GM12878 (cell line): ENCODE measurements around the gene MAIP1. TPM values are rescaled to one million over a fixed set of nuclear protein-coding genes. Genes with fewer than 3 reads are reported as not detected.

ENCODE experiments used
- ATF7 ChIP-seq: fragments of 450-650 bp; IDR thresholded peaks from 2 replicates; pipeline ENCODE4 v1.6.1; 2016; ENCODE audit warnings: low read depth, mild to moderate bottlenecking
- CHD4 ChIP-seq: fragments of 200-600 bp; sonication (generic); IDR thresholded peaks from 2 replicates; pipeline ENCODE4 v1.6.1; 2016; ENCODE audit warnings: mild to moderate bottlenecking
- EP300 ChIP-seq, 2 experiments: fragments of 150-350 bp in 1 of 2; IDR thresholded peaks; 2 replicates each; pipeline ENCODE4 v1.6.1; 2011 to 2012; ENCODE audit warnings: low read depth in 2 of 2, low read length in 2 of 2, borderline replicate concordance in 1 of 2, improper control_type of control experiment in 1 of 2, inconsistent platforms in 1 of 2; ENCODE audit not compliant: control insufficient read depth in 1 of 2
- FOS ChIP-seq: IDR thresholded peaks from 3 replicates; pipeline ENCODE4 v1.6.1; 2011; ENCODE audit warnings: borderline replicate concordance; ENCODE audit not compliant: insufficient read length; ENCODE audit errors: extremely low read depth
- FOXK2 ChIP-seq: fragments of 450-650 bp; IDR thresholded peaks from 2 replicates; pipeline ENCODE4 v1.6.1; 2017; ENCODE audit warnings: mild to moderate bottlenecking, moderate library complexity
- HDGF ChIP-seq: fragments of 450-650 bp; IDR thresholded peaks from 2 replicates; pipeline ENCODE4 v1.6.1; 2016; ENCODE audit warnings: antibody characterized with exemption
- KAT2A ChIP-seq: conservative IDR thresholded peaks from 2 replicates; pipeline ENCODE4 v1.6.1; 2011; ENCODE audit warnings: low read depth, low read length; ENCODE audit not compliant: control insufficient read depth
- MEF2A ChIP-seq: IDR thresholded peaks from 2 replicates; pipeline ENCODE4 v1.6.1; 2011; ENCODE audit warnings: low read depth, mild to moderate bottlenecking, low read length, moderate library complexity; ENCODE audit not compliant: insufficient read depth
- MTA3 ChIP-seq: IDR thresholded peaks from 2 replicates; pipeline ENCODE4 v1.6.1; 2012; ENCODE audit warnings: low read length, inconsistent platforms, borderline replicate concordance
- NFIC ChIP-seq: IDR thresholded peaks from 2 replicates; pipeline ENCODE4 v1.6.1; 2012; ENCODE audit warnings: low read depth, mild to moderate bottlenecking, inconsistent platforms, low read length, moderate library complexity
- NRF1 ChIP-seq: conservative IDR thresholded peaks from 2 replicates; pipeline ENCODE4 v1.6.1; 2011; ENCODE audit warnings: mild to moderate bottlenecking, low read depth, low read length, improper control_type of control experiment
- PML ChIP-seq: IDR thresholded peaks from 2 replicates; pipeline ENCODE4 v1.6.1; 2012; ENCODE audit warnings: low read length, inconsistent platforms
- RAD51 ChIP-seq: fragments of 450-650 bp; IDR thresholded peaks from 2 replicates; pipeline ENCODE4 v1.6.1; 2016; ENCODE audit warnings: moderate library complexity, mild to moderate bottlenecking, inconsistent platforms
- RFX5 ChIP-seq: IDR thresholded peaks from 2 replicates; pipeline ENCODE4 v1.6.1; 2011; ENCODE audit warnings: low read depth, low read length, improper control_type of control experiment
- SREBF1 ChIP-seq: IDR thresholded peaks from 2 replicates; pipeline ENCODE4 v1.6.1; 2012; ENCODE audit warnings: mild to moderate bottlenecking, low read length
- TARDBP ChIP-seq: IDR thresholded peaks from 2 replicates; pipeline ENCODE4 v1.6.1; 2016; ENCODE audit warnings: borderline replicate concordance
- TBL1XR1 ChIP-seq: IDR thresholded peaks from 2 replicates; pipeline ENCODE4 v1.6.1; 2012; ENCODE audit warnings: low read depth, low read length, improper control_type of control experiment
- TCF12 ChIP-seq: IDR thresholded peaks from 2 replicates; pipeline ENCODE4 v1.6.1; 2011; ENCODE audit warnings: low read depth, mild to moderate bottlenecking, low read length
- ZNF274 ChIP-seq: IDR thresholded peaks from one replicate; pipeline ENCODE4 v1.8.0; 2011; ENCODE audit not compliant: insufficient read length, insufficient read depth
- ZNF384 ChIP-seq: IDR thresholded peaks from 2 replicates; pipeline ENCODE4 v1.6.1; 2012; ENCODE audit warnings: low read depth, mild to moderate bottlenecking, low read length, improper control_type of control experiment, borderline replicate concordance
- polyA plus RNA-seq, 11 experiments: library from polyadenylated mRNA; depleted of rRNA in 4 of 11; unstranded in 6 of 11; stranded (reverse) in 5 of 11; fragments of >200 nt; fragmentation: Nextera tagmentation in 4 of 11; fragmentation: Illumina TruSeq in 1 of 11; extraction: Ambion mirVana in 4 of 11; extraction: Trizol in 1 of 11; gene quantifications; 1 replicate in 1 of 11; 2 replicates in 10 of 11; pipeline versions ENCODE4 v1.2.1 to v1.2.3, GENCODE V29; 2011 to 2016; ENCODE audit warnings: inconsistent platforms in 2 of 11, missing spikeins in 2 of 11, low read depth in 1 of 11
- total RNA-seq, 4 experiments: library from RNA; depleted of rRNA in 3 of 4; stranded (reverse); fragments of >200 nt in 3 of 4; fragmentation: Illumina TruSeq in 1 of 4; extraction: Trizol in 1 of 4; gene quantifications; 2 replicates each; pipeline versions ENCODE4 v1.2.1 to v1.2.3, GENCODE V29; 2013 to 2021
- TF ChIP-seq, protein P1 (sequence below): IDR thresholded peaks from 2 replicates; pipeline ENCODE4 v1.6.1; 2011; ENCODE audit warnings: low read depth, low read length, improper control_type of control experiment, borderline replicate concordance
- TF ChIP-seq, protein P2 (sequence below): fragments of 450-650 bp; IDR thresholded peaks from 2 replicates; pipeline ENCODE4 v1.6.1; 2016; ENCODE audit warnings: mild to moderate bottlenecking
- TF ChIP-seq, protein P3 (sequence below): fragments of 150-350 bp; IDR thresholded peaks from 2 replicates; pipeline ENCODE4 v1.6.1; 2016; ENCODE audit warnings: low read depth, low read length

The MAIP1 gene
- total and polyA plus RNA-seq, 10 of the 15 experiments (the other 5 are each of a cell fraction or from before 2014, with no cell fraction given), result 5.4 to 41.4 (median 25.4) TPM

DNA sequence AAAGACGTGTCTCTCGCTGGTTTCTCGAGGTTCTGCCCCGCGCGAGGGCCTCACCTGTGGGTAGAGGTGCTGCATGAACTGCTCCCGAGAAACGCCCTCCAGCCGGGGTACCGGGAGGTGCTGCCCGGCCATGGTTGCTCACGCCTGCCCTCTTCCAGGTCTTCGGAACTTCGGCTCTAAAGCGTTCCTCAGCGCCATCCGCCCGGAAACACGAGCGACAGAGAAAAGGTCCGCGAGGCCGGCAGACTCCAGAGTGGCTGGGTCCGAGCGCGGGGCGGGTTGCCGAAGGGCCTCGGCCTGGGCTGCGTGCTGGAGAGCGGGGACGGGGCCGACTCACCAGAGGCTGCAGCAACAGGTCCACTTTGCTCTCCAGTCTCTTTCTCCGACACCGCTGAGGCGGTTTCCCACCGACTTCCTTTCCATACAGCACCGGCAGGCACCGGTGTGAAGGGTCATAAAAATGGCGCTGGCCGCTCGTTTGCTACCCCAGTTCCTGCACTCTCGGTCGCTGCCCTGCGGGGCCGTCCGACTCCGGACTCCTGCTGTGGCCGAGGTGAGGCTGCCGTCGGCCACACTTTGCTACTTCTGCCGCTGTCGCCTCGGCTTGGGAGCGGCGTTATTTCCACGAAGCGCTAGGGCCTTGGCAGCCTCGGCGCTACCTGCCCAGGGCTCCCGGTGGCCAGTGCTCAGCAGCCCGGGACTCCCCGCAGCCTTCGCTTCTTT is at the start of gene MAIP1, which contains the start of gene TYW5 (continued):
- TF ChIP-seq EP300 (IDR thresholded peaks at IDR 0.05; ENCODE audit: borderline replicate concordance in 1 of 2, control insufficient read depth in 1 of 2, low read depth in 2 of 2, low read length in 2 of 2), result peak in 1 of 2 experiments; percentile 18; a peak in 1 of 4 replicates
- peak; percentile 43; the same call in 1 of the 2 replicates for TF ChIP-seq TBL1XR1
- TF ChIP-seq, protein P1, sequence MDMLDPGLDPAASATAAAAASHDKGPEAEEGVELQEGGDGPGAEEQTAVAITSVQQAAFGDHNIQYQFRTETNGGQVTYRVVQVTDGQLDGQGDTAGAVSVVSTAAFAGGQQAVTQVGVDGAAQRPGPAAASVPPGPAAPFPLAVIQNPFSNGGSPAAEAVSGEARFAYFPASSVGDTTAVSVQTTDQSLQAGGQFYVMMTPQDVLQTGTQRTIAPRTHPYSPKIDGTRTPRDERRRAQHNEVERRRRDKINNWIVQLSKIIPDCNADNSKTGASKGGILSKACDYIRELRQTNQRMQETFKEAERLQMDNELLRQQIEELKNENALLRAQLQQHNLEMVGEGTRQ, result no peak
- TF ChIP-seq ZNF274, result no peak
- TF ChIP-seq ZNF384, result no peak
- TF ChIP-seq ATF7, result peak; percentile 52
- TF ChIP-seq FOXK2, result peak; percentile 72
- TF ChIP-seq PML, result peak; percentile 76; the same call in 1 of the 2 replicates
- no peak for TF ChIP-seq FOS
- peak; percentile 57; the same call in 1 of the 2 replicates for TF ChIP-seq HDGF
- TF ChIP-seq TARDBP, result 0 out of 2 replicates have a peak, but pooled peaks have one; percentile 33
- TF ChIP-seq RAD51, result no peak
- TF ChIP-seq MEF2A, result 0 out of 2 replicates have a peak, but pooled peaks have one; percentile 16
- TF ChIP-seq, protein P2, sequence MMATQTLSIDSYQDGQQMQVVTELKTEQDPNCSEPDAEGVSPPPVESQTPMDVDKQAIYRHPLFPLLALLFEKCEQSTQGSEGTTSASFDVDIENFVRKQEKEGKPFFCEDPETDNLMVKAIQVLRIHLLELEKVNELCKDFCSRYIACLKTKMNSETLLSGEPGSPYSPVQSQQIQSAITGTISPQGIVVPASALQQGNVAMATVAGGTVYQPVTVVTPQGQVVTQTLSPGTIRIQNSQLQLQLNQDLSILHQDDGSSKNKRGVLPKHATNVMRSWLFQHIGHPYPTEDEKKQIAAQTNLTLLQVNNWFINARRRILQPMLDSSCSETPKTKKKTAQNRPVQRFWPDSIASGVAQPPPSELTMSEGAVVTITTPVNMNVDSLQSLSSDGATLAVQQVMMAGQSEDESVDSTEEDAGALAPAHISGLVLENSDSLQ, result peak; percentile 68; the same call in 1 of the 2 replicates
- no peak for TF ChIP-seq RFX5
- TF ChIP-seq MTA3, result no peak
- TF ChIP-seq NRF1, result no peak
- TF ChIP-seq CHD4, result no peak
- peak; percentile 87 for TF ChIP-seq SREBF1
- TF ChIP-seq KAT2A, result no peak
- TF ChIP-seq NFIC, result no peak
- TF ChIP-seq, protein P3, sequence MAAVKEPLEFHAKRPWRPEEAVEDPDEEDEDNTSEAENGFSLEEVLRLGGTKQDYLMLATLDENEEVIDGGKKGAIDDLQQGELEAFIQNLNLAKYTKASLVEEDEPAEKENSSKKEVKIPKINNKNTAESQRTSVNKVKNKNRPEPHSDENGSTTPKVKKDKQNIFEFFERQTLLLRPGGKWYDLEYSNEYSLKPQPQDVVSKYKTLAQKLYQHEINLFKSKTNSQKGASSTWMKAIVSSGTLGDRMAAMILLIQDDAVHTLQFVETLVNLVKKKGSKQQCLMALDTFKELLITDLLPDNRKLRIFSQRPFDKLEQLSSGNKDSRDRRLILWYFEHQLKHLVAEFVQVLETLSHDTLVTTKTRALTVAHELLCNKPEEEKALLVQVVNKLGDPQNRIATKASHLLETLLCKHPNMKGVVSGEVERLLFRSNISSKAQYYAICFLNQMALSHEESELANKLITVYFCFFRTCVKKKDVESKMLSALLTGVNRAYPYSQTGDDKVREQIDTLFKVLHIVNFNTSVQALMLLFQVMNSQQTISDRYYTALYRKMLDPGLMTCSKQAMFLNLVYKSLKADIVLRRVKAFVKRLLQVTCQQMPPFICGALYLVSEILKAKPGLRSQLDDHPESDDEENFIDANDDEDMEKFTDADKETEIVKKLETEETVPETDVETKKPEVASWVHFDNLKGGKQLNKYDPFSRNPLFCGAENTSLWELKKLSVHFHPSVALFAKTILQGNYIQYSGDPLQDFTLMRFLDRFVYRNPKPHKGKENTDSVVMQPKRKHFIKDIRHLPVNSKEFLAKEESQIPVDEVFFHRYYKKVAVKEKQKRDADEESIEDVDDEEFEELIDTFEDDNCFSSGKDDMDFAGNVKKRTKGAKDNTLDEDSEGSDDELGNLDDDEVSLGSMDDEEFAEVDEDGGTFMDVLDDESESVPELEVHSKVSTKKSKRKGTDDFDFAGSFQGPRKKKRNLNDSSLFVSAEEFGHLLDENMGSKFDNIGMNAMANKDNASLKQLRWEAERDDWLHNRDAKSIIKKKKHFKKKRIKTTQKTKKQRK, result no peak
- 0 out of 2 replicates have a peak, but pooled peaks have one; percentile 32 for TF ChIP-seq TCF12
